ENCODE data around the gene SRGAP1. TPM values are rescaled to one million over a fixed set of nuclear protein-coding genes. Genes with fewer than 3 reads are reported as not detected.
"Not testable (repeated sequence)": the region's sequence is repeated elsewhere in the genome, so short reads cannot be mapped to it uniquely, and the experiment has no call there.

Gene SRGAP1
- total and polyA plus RNA-seq, 4 donors, result 13.9 to 17.3 (median 15.2) TPM

- DNase-seq (ENCODE audit: low read depth in 4 of 6, low spot score in 6 of 6), result no peak
Measured at GRCh38 chr12:63828867-63829266, 15.6 kb upstream of the SRGAP1 start.

DNA sequence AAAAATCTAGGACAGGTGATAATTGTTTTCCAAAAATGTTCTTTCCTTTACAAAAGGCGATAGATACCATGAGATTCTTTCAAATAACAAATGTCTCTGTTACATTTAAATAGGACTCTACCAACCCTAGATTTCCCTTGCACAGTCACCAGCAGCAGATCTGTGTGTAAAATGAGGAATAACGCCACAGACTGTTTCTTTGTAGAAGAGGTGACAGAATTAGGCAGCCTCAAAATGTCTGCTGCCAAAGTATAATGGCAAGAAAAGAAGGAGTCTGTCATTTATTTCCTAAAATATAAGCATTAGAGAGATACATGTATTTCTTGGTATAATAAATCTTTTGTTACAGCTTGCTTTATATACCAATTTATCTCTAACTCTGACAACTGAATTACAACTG lies 8.5 kb upstream of the SRGAP1 start:
- Histone ChIP-seq H3K4me3 (ENCODE audit: low read depth, low read length) (no peak overlapping the region), H3K4me1 (ENCODE audit: control insufficient read depth, insufficient read depth, low read length) (no peaks in the 10 kb centered on the region), H3K27me3 (ENCODE audit: control insufficient read depth, insufficient read depth, low read length) (no peaks in the 10 kb centered on the region), H3K36me3 (ENCODE audit: control insufficient read depth, insufficient read depth, low read length) (no peaks in the 10 kb centered on the region), H3K9me3 (ENCODE audit: control insufficient read depth, insufficient read depth, low read length) (no peaks in the 10 kb centered on the region), H3K27ac (ENCODE audit: low read depth, low read length) (no peak overlapping the region)
- peak in 2 of 6 donors; percentile 43 to 77 for DNase-seq (ENCODE audit: low read depth in 4 of 6, low spot score in 6 of 6)
- no CpG with 5 or more reads among the region's 2 CpGs for WGBS (ENCODE audit: insufficient coverage)

More at GRCh38 chr12:63828867-63829266, 15.6 kb upstream of the SRGAP1 start:
- H3K27me3 ChIP-seq (ENCODE audit: control insufficient read depth, insufficient read depth, low read length), result no peaks in the 10 kb centered on the region
- H3K36me3 ChIP-seq (ENCODE audit: control insufficient read depth, insufficient read depth, low read length), result no peaks in the 10 kb centered on the region
- no peaks in the 10 kb centered on the region for H3K9me3 ChIP-seq (ENCODE audit: control insufficient read depth, insufficient read depth, low read length)
- no peak overlapping the region for H3K4me3 ChIP-seq (ENCODE audit: low read depth, low read length)
- WGBS (ENCODE audit: insufficient coverage), result no CpG with 5 or more reads among the region's 2 CpGs
- H3K27ac ChIP-seq (ENCODE audit: low read depth, low read length), result no peak overlapping the region
- H3K4me1 ChIP-seq (ENCODE audit: control insufficient read depth, insufficient read depth, low read length), result no peaks in the 10 kb centered on the region

DNA sequence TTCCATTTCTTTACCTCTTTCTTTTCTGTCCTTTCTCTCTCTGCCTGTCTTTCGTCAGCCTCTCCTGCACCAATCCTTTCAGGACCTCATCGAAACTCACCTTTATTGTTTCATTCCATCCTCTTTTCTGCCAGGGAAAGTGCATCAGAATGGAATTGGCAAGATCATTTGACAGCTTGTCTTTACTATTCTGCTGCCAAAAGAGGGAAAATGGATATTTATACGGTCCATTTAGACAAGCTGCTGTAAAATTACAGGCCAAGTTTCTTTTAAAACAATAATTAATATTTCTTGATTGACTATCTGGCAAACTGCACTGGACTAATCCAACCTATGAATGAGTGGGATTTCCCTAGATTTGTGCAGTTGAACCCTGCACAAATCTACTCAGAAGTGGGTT lies 7.6 kb upstream of the SRGAP1 start:
- WGBS (ENCODE audit: insufficient coverage), result no CpG with 5 or more reads among the region's 3 CpGs
- H3K4me3 ChIP-seq (ENCODE audit: low read depth, low read length), result no peak overlapping the region

DNA sequence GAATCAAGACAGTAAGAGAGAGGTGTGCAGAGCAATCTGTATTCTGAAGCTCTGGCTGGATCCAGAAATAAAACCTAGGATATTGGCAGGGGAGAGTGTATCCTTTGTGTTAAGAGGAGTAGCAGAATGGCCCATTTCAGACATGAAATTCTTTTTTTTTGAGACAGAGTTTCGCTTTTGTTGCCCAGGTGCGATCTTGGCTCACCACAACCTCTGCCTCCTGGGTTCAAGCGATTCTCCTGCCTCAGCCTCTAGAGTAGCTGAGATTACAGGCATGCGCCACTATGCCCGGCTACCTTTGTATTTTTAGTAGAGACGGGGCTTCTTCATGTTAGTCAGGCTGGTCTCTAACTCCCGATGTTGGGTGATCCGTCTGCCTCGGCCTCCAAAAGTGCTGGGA lies 6.1 kb upstream of the SRGAP1 start:
- Histone ChIP-seq H3K4me1 (ENCODE audit: control insufficient read depth, insufficient read depth, low read length) (no peaks in the 10 kb centered on the region), H3K4me3 (ENCODE audit: low read depth, low read length) (no peak overlapping the region), H3K9me3 (ENCODE audit: control insufficient read depth, insufficient read depth, low read length) (no peaks in the 10 kb centered on the region), H3K36me3 (ENCODE audit: control insufficient read depth, insufficient read depth, low read length) (no peaks in the 10 kb centered on the region), H3K27me3 (ENCODE audit: control insufficient read depth, insufficient read depth, low read length) (no peaks in the 10 kb centered on the region), H3K27ac (ENCODE audit: low read depth, low read length) (no peak overlapping the region)
- DNase-seq (ENCODE audit: low read depth in 4 of 6, low spot score in 6 of 6), result no peak
- WGBS (ENCODE audit: insufficient coverage), result 98% methylated on average over 9 of the region's 9 CpGs

More for the DNA sequence above, 7.6 kb upstream of the SRGAP1 start:
- no peaks in the 10 kb centered on the region for H3K36me3 ChIP-seq (ENCODE audit: control insufficient read depth, insufficient read depth, low read length)
- DNase-seq (ENCODE audit: low read depth in 4 of 6, low spot score in 6 of 6), result peak in 2 of 6 donors; percentile 27 to 83
- H3K9me3 ChIP-seq (ENCODE audit: control insufficient read depth, insufficient read depth, low read length), result no peaks in the 10 kb centered on the region
- no peaks in the 10 kb centered on the region for H3K27me3 ChIP-seq (ENCODE audit: control insufficient read depth, insufficient read depth, low read length)
- H3K4me1 ChIP-seq (ENCODE audit: control insufficient read depth, insufficient read depth, low read length), result no peaks in the 10 kb centered on the region
- no peak overlapping the region for H3K27ac ChIP-seq (ENCODE audit: low read depth, low read length)

- Histone ChIP-seq H3K4me3 (ENCODE audit: low read depth, low read length) (no peak overlapping the region), H3K4me1 (ENCODE audit: control insufficient read depth, insufficient read depth, low read length) (no peaks in the 10 kb centered on the region), H3K36me3 (ENCODE audit: control insufficient read depth, insufficient read depth, low read length) (no peaks in the 10 kb centered on the region), H3K27ac (ENCODE audit: low read depth, low read length) (no peak overlapping the region), H3K9me3 (ENCODE audit: control insufficient read depth, insufficient read depth, low read length) (no peaks in the 10 kb centered on the region), H3K27me3 (ENCODE audit: control insufficient read depth, insufficient read depth, low read length) (no peaks in the 10 kb centered on the region)
- WGBS (ENCODE audit: insufficient coverage), result 18% methylated on average over 1 of the region's 3 CpGs
- DNase-seq (ENCODE audit: low read depth in 4 of 6, low spot score in 6 of 6), result peak in 1 of 6 donors; percentile 78
Measured at GRCh38 chr12:63841011-63841410, 3.5 kb upstream of the SRGAP1 start.

GRCh38 chr12:63841571-63841970 lies 2.9 kb upstream of the SRGAP1 start:
- no peaks in the 10 kb centered on the region for H3K36me3 ChIP-seq (ENCODE audit: control insufficient read depth, insufficient read depth, low read length)
- no peak overlapping the region for H3K4me3 ChIP-seq (ENCODE audit: low read depth, low read length)
- no peak overlapping the region for H3K27ac ChIP-seq (ENCODE audit: low read depth, low read length)
- H3K9me3 ChIP-seq (ENCODE audit: control insufficient read depth, insufficient read depth, low read length), result no peaks in the 10 kb centered on the region
- WGBS (ENCODE audit: insufficient coverage), result 90% methylated on average over 3 of the region's 4 CpGs
- DNase-seq (ENCODE audit: low read depth in 4 of 6, low spot score in 6 of 6), result peak in 1 of 6 donors; percentile 89
- H3K27me3 ChIP-seq (ENCODE audit: control insufficient read depth, insufficient read depth, low read length), result no peaks in the 10 kb centered on the region
- peaks cover 3% of the 10 kb centered on the region for H3K4me1 ChIP-seq (ENCODE audit: control insufficient read depth, insufficient read depth, low read length)

DNA sequence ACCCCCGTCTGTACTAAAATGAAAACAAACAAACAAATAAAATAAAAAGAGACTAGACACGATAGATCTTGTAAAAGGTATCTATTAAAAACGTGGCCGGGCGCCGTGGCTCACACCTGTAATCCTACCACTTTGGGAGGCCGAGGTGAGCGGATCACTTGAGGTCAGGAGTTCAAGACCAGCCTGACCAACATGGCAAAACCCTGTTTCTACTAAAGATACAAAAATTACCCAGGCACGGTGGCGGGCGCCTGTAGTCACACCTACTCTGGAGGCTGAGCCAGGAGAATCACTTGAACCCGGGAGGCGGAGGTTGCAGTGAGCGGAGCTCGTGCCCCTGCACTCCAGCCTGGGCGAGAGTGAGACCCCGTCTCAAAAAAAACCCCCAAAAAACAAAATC lies 1.8 kb upstream of the SRGAP1 start:
- not testable (repeated sequence) for H3K36me3 ChIP-seq (ENCODE audit: control insufficient read depth, insufficient read depth, low read length); H3K27me3 ChIP-seq (ENCODE audit: control insufficient read depth, insufficient read depth, low read length); H3K4me3 ChIP-seq (ENCODE audit: low read depth, low read length); H3K9me3 ChIP-seq (ENCODE audit: control insufficient read depth, insufficient read depth, low read length); H3K27ac ChIP-seq (ENCODE audit: low read depth, low read length); DNase-seq (ENCODE audit: low read depth in 4 of 6, low spot score in 6 of 6)
- peaks cover 11% of the 10 kb centered on the region for H3K4me1 ChIP-seq (ENCODE audit: control insufficient read depth, insufficient read depth, low read length)
- WGBS (ENCODE audit: insufficient coverage), result 93% methylated on average over 6 of the region's 17 CpGs

DNA sequence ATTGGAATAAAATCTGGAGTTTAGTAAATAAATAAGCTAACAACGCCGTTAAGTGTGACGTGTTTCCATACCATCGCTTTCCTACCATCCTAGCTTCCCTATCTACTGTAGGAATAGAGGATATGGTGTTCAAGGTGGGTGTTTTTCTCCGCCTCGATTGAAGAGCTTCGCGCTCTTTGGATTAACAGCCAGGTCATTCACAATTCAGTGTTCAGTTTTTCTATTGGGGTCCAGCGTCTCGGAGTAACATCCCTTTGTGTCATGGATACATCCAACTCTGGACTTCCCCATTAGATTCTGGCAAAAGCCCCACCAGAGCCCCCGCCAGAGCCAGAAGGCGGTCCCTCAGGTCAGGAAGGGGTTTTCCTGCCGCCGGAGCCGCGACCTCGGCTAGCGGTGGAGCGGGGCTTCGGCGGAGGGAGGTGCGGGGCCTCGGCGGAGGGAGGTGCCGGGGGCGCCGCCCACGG lies 1.2 kb upstream of the SRGAP1 start:
- DNase-seq (ENCODE audit: low read depth in 4 of 6, low spot score in 6 of 6), result no peak
- Histone ChIP-seq H3K27me3 (ENCODE audit: control insufficient read depth, insufficient read depth, low read length) (no peaks in the 10 kb centered on the region), H3K27ac (ENCODE audit: low read depth, low read length) (peak overlapping the region; percentile 81), H3K4me3 (ENCODE audit: low read depth, low read length) (peak overlapping the region; percentile 85), H3K9me3 (ENCODE audit: control insufficient read depth, insufficient read depth, low read length) (no peaks in the 10 kb centered on the region), H3K4me1 (ENCODE audit: control insufficient read depth, insufficient read depth, low read length) (peaks cover 11% of the 10 kb centered on the region), H3K36me3 (ENCODE audit: control insufficient read depth, insufficient read depth, low read length) (no peaks in the 10 kb centered on the region)
- under 1% methylated on average over 24 of the region's 28 CpGs for WGBS (ENCODE audit: insufficient coverage)

DNA sequence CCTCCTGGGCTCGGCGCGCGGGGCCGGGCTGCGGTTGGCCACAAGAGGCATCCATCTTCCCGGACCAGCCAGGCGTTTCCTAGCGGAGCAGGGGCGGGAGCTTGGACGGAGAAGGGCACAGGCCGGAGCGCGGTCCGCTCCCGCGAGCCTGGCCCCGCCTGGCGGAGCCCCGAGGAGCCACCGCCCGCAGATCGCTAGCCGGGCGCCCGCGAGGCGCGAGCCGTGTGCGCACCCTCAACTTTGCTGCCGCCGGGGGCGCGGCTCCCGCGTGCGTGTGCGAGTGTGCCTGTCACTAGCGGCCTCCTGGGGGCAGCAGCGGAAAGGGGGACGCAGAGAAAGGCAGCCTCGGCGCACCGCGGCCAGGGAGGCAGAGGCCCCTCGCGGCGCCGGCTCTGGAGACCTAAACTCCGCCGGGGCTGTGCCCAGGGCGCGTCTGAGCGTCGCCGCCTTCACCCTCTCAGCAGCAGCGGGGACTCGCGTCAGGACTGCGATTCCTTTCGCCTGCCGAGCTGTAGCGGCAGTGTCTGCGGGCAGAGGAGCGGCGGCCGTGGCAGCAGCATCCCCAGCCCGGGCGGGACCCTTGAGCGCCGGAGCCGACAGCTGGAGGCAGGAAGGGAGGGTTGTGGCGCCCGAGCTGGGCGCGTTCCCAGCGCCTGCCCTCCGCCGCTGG lies 644 bp upstream of the SRGAP1 start:
- peak overlapping the region; percentile 89 for H3K27ac ChIP-seq (ENCODE audit: low read depth, low read length)
- no peaks in the 10 kb centered on the region for H3K9me3 ChIP-seq (ENCODE audit: control insufficient read depth, insufficient read depth, low read length)
- no peaks in the 10 kb centered on the region for H3K36me3 ChIP-seq (ENCODE audit: control insufficient read depth, insufficient read depth, low read length)
- under 1% methylated on average over 80 of the region's 80 CpGs for WGBS (ENCODE audit: insufficient coverage)
- no peaks in the 10 kb centered on the region for H3K27me3 ChIP-seq (ENCODE audit: control insufficient read depth, insufficient read depth, low read length)
- H3K4me1 ChIP-seq (ENCODE audit: control insufficient read depth, insufficient read depth, low read length), result peaks cover 11% of the 10 kb centered on the region
- H3K4me3 ChIP-seq (ENCODE audit: low read depth, low read length), result peak overlapping the region; percentile 85
- DNase-seq (ENCODE audit: low read depth in 4 of 6, low spot score in 6 of 6), result peak; percentile 79 to 98 (median 89)

- H3K4me3 ChIP-seq (ENCODE audit: low read depth, low read length), result peak overlapping the region; percentile 85
- H3K36me3 ChIP-seq (ENCODE audit: control insufficient read depth, insufficient read depth, low read length), result no peaks in the 10 kb centered on the region
- H3K4me1 ChIP-seq (ENCODE audit: control insufficient read depth, insufficient read depth, low read length), result peaks cover 17% of the 10 kb centered on the region
- WGBS (ENCODE audit: insufficient coverage), result 0% methylated on average over 1 of the region's 2 CpGs
- peak overlapping the region; percentile 89 for H3K27ac ChIP-seq (ENCODE audit: low read depth, low read length)
- H3K9me3 ChIP-seq (ENCODE audit: control insufficient read depth, insufficient read depth, low read length), result no peaks in the 10 kb centered on the region
- H3K27me3 ChIP-seq (ENCODE audit: control insufficient read depth, insufficient read depth, low read length), result no peaks in the 10 kb centered on the region
- DNase-seq (ENCODE audit: low read depth in 4 of 6, low spot score in 6 of 6), result peak in 2 of 6 donors; percentile 46 to 57
Measured at GRCh38 chr12:63845726-63846125, 1.2 kb downstream of the SRGAP1 start.

All from spinal cord (tissue), 10 donors.